Endodermal cell (in vitro differentiated cells): Measurements from ENCODE around the gene NAE1. TPM values are rescaled to one million over a fixed set of nuclear protein-coding genes. Genes with fewer than 3 reads are reported as not detected.

Experiments
- DNase-seq: peaks from one replicate; pipeline ENCODE4 v3.0.0-alpha.2; 2017
- H3K27ac ChIP-seq: 2 replicates; pipeline ENCODE4 v1.5.1; 2013; ENCODE audit warnings: mild to moderate bottlenecking, low read depth, low read length, moderate library complexity
- H3K27me3 ChIP-seq: 2 replicates; pipeline ENCODE4 v1.6.1; 2013; ENCODE audit warnings: mild to moderate bottlenecking, low read length, moderate library complexity; ENCODE audit not compliant: insufficient read depth, control insufficient read depth, poor library complexity, severe bottlenecking
- H3K36me3 ChIP-seq: 2 replicates; pipeline ENCODE4 v1.7.0; 2013; ENCODE audit warnings: mild to moderate bottlenecking, low read length, moderate library complexity; ENCODE audit not compliant: control insufficient read depth, insufficient read depth
- H3K4me1 ChIP-seq: one replicate; pipeline ENCODE4 v1.7.0; 2013; ENCODE audit warnings: low read length; ENCODE audit not compliant: control insufficient read depth, insufficient read depth
- H3K4me3 ChIP-seq: 2 replicates; pipeline ENCODE4 v1.5.1; 2013; ENCODE audit warnings: mild to moderate bottlenecking, low read length, moderate library complexity
- H3K9ac ChIP-seq: 2 replicates; pipeline ENCODE4 v1.6.1; 2013; ENCODE audit warnings: mild to moderate bottlenecking, low read length, moderate library complexity; ENCODE audit not compliant: poor library complexity, severe bottlenecking; ENCODE audit errors: extremely low read depth
- H3K9me3 ChIP-seq: 2 replicates; pipeline ENCODE4 v1.6.1; 2013; ENCODE audit warnings: mild to moderate bottlenecking, low read length, moderate library complexity; ENCODE audit not compliant: control insufficient read depth
- H3K27ac Mint-ChIP-seq: 2 replicates; pipeline ENCODE4 v1.8.0; 2020; ENCODE audit warnings: mixed read lengths
- H3K27me3 Mint-ChIP-seq: 2 replicates; pipeline ENCODE4 v1.8.0; 2021; ENCODE audit warnings: mild to moderate bottlenecking, mixed read lengths; ENCODE audit not compliant: insufficient read depth
- H3K36me3 Mint-ChIP-seq: 2 replicates; pipeline ENCODE4 v1.8.0; 2020; ENCODE audit warnings: low read depth, mixed read lengths
- H3K4me1 Mint-ChIP-seq: 2 replicates; pipeline ENCODE4 v1.8.0; 2020; ENCODE audit warnings: mixed read lengths
- H3K4me3 Mint-ChIP-seq: 2 replicates; pipeline ENCODE4 v1.8.0; 2020; ENCODE audit warnings: mild to moderate bottlenecking, moderate library complexity, mixed read lengths
- H3K9me3 Mint-ChIP-seq: 2 replicates; pipeline ENCODE4 v1.8.0; 2020; ENCODE audit warnings: mild to moderate bottlenecking, mixed read lengths
- CTCF ChIP-seq: fragments of 200-600 bp; sonication (generic); conservative IDR thresholded peaks from 2 replicates; pipeline ENCODE4 v1.5.0; 2021; ENCODE audit warnings: antibody characterized with exemption, mild to moderate bottlenecking
- WGBS, 2 experiments: methylation state at CpG; one replicate each; pipeline versions ENCODE4 v1.1.5 to v1.1.7; 2013; ENCODE audit warnings: missing lambda C conversion rate in 2 of 2, mixed read lengths in 1 of 2; ENCODE audit not compliant: insufficient coverage in 1 of 2, insufficient read length in 1 of 2; 5-methylcytosine and 5-hydroxymethylcytosine counted together
- total RNA-seq, 2 donors: library from RNA; stranded (reverse); fragmentation: NEBNext Ultra II Directional in 1 of 2; extraction: Animal tissue kit (Norgen Biotek cat#: 25700) in 1 of 2; gene quantifications; 2 replicates in 1 of 2; 3 replicates in 1 of 2; pipeline ENCODE4 v1.2.1, GENCODE V29; 2021

The NAE1 gene
- total RNA-seq, 2 donors from 2014 or later, result 129 to 166 TPM

GRCh38 chr16:66824006-66824405 is 6.8 kb downstream of the NAE1 start:
- Histone ChIP-seq H3K4me1 (no peaks in the 10 kb centered on the region), H3K9ac (no peak overlapping the region), H3K27ac (no peak overlapping the region), H3K27me3 (no peaks in the 10 kb centered on the region), H3K36me3 (peaks cover 83% of the 10 kb centered on the region), H3K4me3 (no peak overlapping the region), H3K9me3 (no peaks in the 10 kb centered on the region)
- 80 to 98% methylated on average over 2 to 4 of the region's 4 CpGs for WGBS, 2 experiments
- Mint-ChIP-seq H3K27ac (no peak overlapping the region), H3K9me3 (no peaks in the 10 kb centered on the region), H3K36me3 (peaks cover 69% of the 10 kb centered on the region), H3K27me3 (no peaks in the 10 kb centered on the region), H3K4me1 (peaks cover 2% of the 10 kb centered on the region), H3K4me3 (no peak overlapping the region)
- TF ChIP-seq CTCF, result no peak
- no peak for DNase-seq

- H3K9me3 ChIP-seq, result no peaks in the 10 kb centered on the region
Measured at GRCh38 chr16:66814734-66815133, 16.0 kb downstream of the NAE1 start.

GRCh38 chr16:66811043-66811442 is 19.7 kb downstream of the NAE1 start:
- DNase-seq, result no peak
- H3K36me3 Mint-ChIP-seq, result peaks cover 84% of the 10 kb centered on the region

More at GRCh38 chr16:66814734-66815133, 16.0 kb downstream of the NAE1 start:
- no peak for DNase-seq
- Mint-ChIP-seq H3K9me3 (no peaks in the 10 kb centered on the region), H3K27ac (no peak overlapping the region), H3K4me1 (no peaks in the 10 kb centered on the region), H3K36me3 (peaks cover 85% of the 10 kb centered on the region), H3K27me3 (no peaks in the 10 kb centered on the region), H3K4me3 (no peak overlapping the region)
- Histone ChIP-seq H3K27ac (no peak overlapping the region), H3K4me1 (peaks cover 4% of the 10 kb centered on the region), H3K9ac (no peak overlapping the region), H3K36me3 (peaks cover 91% of the 10 kb centered on the region), H3K27me3 (no peaks in the 10 kb centered on the region), H3K4me3 (no peak overlapping the region)
- TF ChIP-seq CTCF, result no peak
- 91 to 95% methylated on average over 1 to 2 of the region's 2 CpGs for WGBS, 2 experiments

More at GRCh38 chr16:66811043-66811442, 19.7 kb downstream of the NAE1 start:
- Mint-ChIP-seq H3K4me3 (no peak overlapping the region), H3K27me3 (no peaks in the 10 kb centered on the region), H3K4me1 (no peaks in the 10 kb centered on the region), H3K27ac (no peak overlapping the region), H3K9me3 (no peaks in the 10 kb centered on the region)
- Histone ChIP-seq H3K27ac (no peak overlapping the region), H3K4me1 (peaks cover 4% of the 10 kb centered on the region), H3K9ac (no peak overlapping the region), H3K9me3 (no peaks in the 10 kb centered on the region), H3K4me3 (no peak overlapping the region), H3K27me3 (no peaks in the 10 kb centered on the region), H3K36me3 (peaks cover 90% of the 10 kb centered on the region)
- no peak for TF ChIP-seq CTCF
- 93 to 95% methylated on average over 6 to 7 of the region's 7 CpGs for WGBS, 2 experiments
